ENCODE measurements around the gene STARD3NL.
"Not testable (repeated sequence)": the region's sequence is repeated elsewhere in the genome, so short reads cannot be mapped to it uniquely, and the experiment has no call there.

- not testable (repeated sequence) for TF ChIP-seq POLR2AphosphoS5, CTCF (IDR thresholded peaks at IDR 0.05)
Observed at GRCh38 chr7:38259157-38259556, 81.1 kb downstream of the STARD3NL start.

Data from transverse colon (tissue), 4 donors.